Breast epithelium (tissue), 3 donors: ENCODE measurements around the gene INPPL1.

Experiments
- POLR2A ChIP-seq: fragments of 450-650 bp; IDR thresholded peaks from one replicate; pipeline ENCODE4 v1.6.1; 2016; ENCODE audit warnings: antibody characterized with exemption, mild to moderate bottlenecking, moderate library complexity
- TF ChIP-seq, protein P1 (sequence below), 3 donors: fragments of 450-650 bp; IDR thresholded peaks; one replicate each; pipeline ENCODE4 v1.5.1; 2016 to 2017; ENCODE audit warnings: antibody characterized with exemption in 3 of 3, mild to moderate bottlenecking in 3 of 3, moderate library complexity in 3 of 3

DNA sequence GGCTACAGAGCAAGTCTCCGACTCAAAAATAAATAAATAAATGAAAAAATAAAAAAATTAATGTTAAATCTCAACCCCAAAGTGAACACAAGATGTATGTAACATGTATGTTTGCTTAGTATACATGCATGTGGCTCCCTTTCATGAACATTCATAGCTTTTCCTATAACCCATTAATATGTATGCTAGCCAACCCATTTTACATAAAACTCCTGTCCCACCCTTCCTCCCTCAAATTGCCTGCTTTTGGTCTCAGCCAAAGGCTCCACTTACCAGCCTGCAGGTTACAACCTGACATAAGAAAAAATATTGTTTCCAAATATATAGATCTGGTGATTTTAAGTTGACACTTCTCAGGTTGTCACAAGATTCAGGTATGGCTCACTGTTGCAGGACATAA is 36.3 kb upstream of the INPPL1 start:
- TF ChIP-seq, protein P1, sequence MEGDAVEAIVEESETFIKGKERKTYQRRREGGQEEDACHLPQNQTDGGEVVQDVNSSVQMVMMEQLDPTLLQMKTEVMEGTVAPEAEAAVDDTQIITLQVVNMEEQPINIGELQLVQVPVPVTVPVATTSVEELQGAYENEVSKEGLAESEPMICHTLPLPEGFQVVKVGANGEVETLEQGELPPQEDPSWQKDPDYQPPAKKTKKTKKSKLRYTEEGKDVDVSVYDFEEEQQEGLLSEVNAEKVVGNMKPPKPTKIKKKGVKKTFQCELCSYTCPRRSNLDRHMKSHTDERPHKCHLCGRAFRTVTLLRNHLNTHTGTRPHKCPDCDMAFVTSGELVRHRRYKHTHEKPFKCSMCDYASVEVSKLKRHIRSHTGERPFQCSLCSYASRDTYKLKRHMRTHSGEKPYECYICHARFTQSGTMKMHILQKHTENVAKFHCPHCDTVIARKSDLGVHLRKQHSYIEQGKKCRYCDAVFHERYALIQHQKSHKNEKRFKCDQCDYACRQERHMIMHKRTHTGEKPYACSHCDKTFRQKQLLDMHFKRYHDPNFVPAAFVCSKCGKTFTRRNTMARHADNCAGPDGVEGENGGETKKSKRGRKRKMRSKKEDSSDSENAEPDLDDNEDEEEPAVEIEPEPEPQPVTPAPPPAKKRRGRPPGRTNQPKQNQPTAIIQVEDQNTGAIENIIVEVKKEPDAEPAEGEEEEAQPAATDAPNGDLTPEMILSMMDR (IDR thresholded peaks at IDR 0.05), result no peak
- TF ChIP-seq POLR2A, result no peak
